PC-3 (cell line): ENCODE measurements around the gene SLC34A3.

Experiments used
- CTCF ChIP-seq: fragments of 300-600 bp; sonication (generic); conservative IDR thresholded peaks from 2 replicates; pipeline ENCODE4 v1.5.1; 2017; ENCODE audit warnings: antibody characterized with exemption, low read depth, mild to moderate bottlenecking, low read length
- EZH2phosphoT487 ChIP-seq: fragments of 300-600 bp; sonication (generic); IDR thresholded peaks from 2 replicates; pipeline ENCODE4 v1.6.1; 2018; ENCODE audit warnings: mild to moderate bottlenecking, antibody characterized with exemption, low read length, borderline replicate concordance

DNA sequence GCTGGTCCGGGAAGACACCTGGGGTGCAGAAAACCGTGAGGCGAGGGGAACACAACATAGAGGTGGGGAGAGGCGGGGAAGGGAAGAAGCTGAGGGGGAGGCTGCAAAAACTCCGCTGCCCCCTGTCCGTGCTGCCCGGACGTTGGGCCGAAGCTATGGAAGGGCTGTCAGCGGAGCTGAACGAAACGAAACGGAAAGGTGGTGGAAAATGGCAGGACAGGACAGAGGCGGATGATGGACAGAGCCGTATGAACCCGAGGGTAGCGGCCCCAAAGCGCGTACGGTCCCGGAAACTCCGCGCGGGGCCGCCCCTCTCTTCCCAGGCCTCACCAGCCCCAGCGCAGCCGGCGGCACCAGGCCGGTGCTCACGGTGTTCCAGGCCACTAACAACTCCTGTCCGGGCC lies 42.6 kb upstream of the SLC34A3 start:
- no peak for TF ChIP-seq CTCF
- no peak for TF ChIP-seq EZH2phosphoT487
